CD4-positive, CD25-positive, alpha-beta regulatory T cell (primary cell): ENCODE results near the gene ANKRD13C. TPM values are rescaled to one million over a fixed set of nuclear protein-coding genes. Genes with fewer than 3 reads are reported as not detected.

Experiments
- ATAC-seq, 2 donors: fragments of 150-1000 bp; cut with Tn5 transposase; one replicate each; pipeline ENCODE4 v1.10.0; 2021; ENCODE audit warnings: low read depth in 2 of 2, moderate number of reproducible peaks in 2 of 2, moderate library complexity in 1 of 2
- DNase-seq, 3 donors: peaks; one replicate each; pipeline versions ENCODE4 v3.0.0 to v3.0.0-alpha.2; 2012 to 2022; ENCODE audit warnings: mixed read lengths in 1 of 3
- H3K27ac ChIP-seq: one replicate; pipeline ENCODE4 v1.7.0; 2013; ENCODE audit warnings: mild to moderate bottlenecking, low read length; ENCODE audit not compliant: insufficient read depth, poor library complexity, severe bottlenecking
- H3K27me3 ChIP-seq: one replicate; pipeline ENCODE4 v1.7.0; 2013; ENCODE audit warnings: low read length; ENCODE audit not compliant: control insufficient read depth, insufficient read depth
- H3K36me3 ChIP-seq: one replicate; pipeline ENCODE4 v1.7.0; 2013; ENCODE audit warnings: mild to moderate bottlenecking, low read length, moderate library complexity; ENCODE audit not compliant: control insufficient read depth, insufficient read depth
- H3K4me1 ChIP-seq: 2 replicates; pipeline ENCODE4 v1.7.0; 2013; ENCODE audit warnings: mild to moderate bottlenecking, low read length; ENCODE audit not compliant: insufficient read depth, control insufficient read depth, poor library complexity, severe bottlenecking
- H3K4me3 ChIP-seq: one replicate; pipeline ENCODE4 v1.7.0; 2013; ENCODE audit warnings: low read depth, mild to moderate bottlenecking, low read length, moderate library complexity
- H3K9me3 ChIP-seq, 2 experiments: 1 replicate in 1 of 2; 2 replicates in 1 of 2; pipeline ENCODE4 v1.7.0; 2013; ENCODE audit warnings: low read length in 2 of 2, mild to moderate bottlenecking in 1 of 2, moderate library complexity in 1 of 2; ENCODE audit not compliant: control insufficient read depth in 2 of 2
- H3K27ac Mint-ChIP-seq, 3 donors: one replicate each; pipeline ENCODE4 v1.8.0; 2020 to 2022; ENCODE audit warnings: mild to moderate bottlenecking in 3 of 3, mixed read lengths in 3 of 3, moderate library complexity in 2 of 3
- H3K27me3 Mint-ChIP-seq: one replicate; pipeline ENCODE4 v1.8.0; 2022; ENCODE audit warnings: mild to moderate bottlenecking, mixed read lengths
- H3K36me3 Mint-ChIP-seq: one replicate; pipeline ENCODE4 v1.8.0; 2020; ENCODE audit warnings: mixed read lengths
- H3K4me1 Mint-ChIP-seq, 4 donors: one replicate each; pipeline ENCODE4 v1.8.0; 2020 to 2022; ENCODE audit warnings: mixed read lengths in 4 of 4, mild to moderate bottlenecking in 1 of 4
- H3K4me3 Mint-ChIP-seq, 4 donors: one replicate each; pipeline ENCODE4 v1.8.0; 2020 to 2022; ENCODE audit warnings: mild to moderate bottlenecking in 4 of 4, mixed read lengths in 4 of 4, moderate library complexity in 3 of 4
- H3K9me3 Mint-ChIP-seq, 7 donors: one replicate each; pipeline ENCODE4 v1.8.0; 2020 to 2022; ENCODE audit warnings: mixed read lengths in 7 of 7, mild to moderate bottlenecking in 3 of 7, moderate library complexity in 2 of 7
- polyA plus RNA-seq, 4 donors: library from polyadenylated mRNA; unstranded; fragments of 300-500 nt; fragmentation: Illumina TruSeq; gene quantifications; one replicate each; pipeline ENCODE4 v1.2.3, GENCODE V29; 2021
- total RNA-seq: library from RNA; stranded (reverse); gene quantifications from one replicate; pipeline ENCODE4 v1.2.3, GENCODE V29; 2022

The ANKRD13C gene
- total and polyA plus RNA-seq, 5 donors from 2014 or later: 12.7 to 30.7 (median 16.0) TPM

- no peaks in the 10 kb centered on the region for H3K4me1 ChIP-seq
- Mint-ChIP-seq H3K9me3 (no peaks in the 10 kb centered on the region), H3K27ac (peak overlapping the region in 1 of 3 donors; percentile 83), H3K27me3 (no peaks in the 10 kb centered on the region), H3K4me3 (no peak overlapping the region), H3K4me1 (peaks cover 0 to 6% (median 1%) of the 10 kb centered on the region in 4 donors), H3K36me3 (peaks cover 7% of the 10 kb centered on the region)
- H3K9me3 ChIP-seq: no peaks in the 10 kb centered on the region
- no peak overlapping the region for H3K27ac ChIP-seq
- no peak for ATAC-seq
- peaks cover 13% of the 10 kb centered on the region for H3K36me3 ChIP-seq
- no peak for DNase-seq
- H3K4me3 ChIP-seq: no peak overlapping the region
- no peaks in the 10 kb centered on the region for H3K27me3 ChIP-seq
These were observed 97.9 kb downstream of the ANKRD13C start for GRCh38 chr1:70256664-70257063.

GRCh38 chr1:70248729-70249128, 105.8 kb downstream of the ANKRD13C start:
- Mint-ChIP-seq H3K27me3 (no peaks in the 10 kb centered on the region), H3K27ac (peak overlapping the region in 2 of 3 donors; percentile 4 to 34), H3K36me3 (peaks cover 56% of the 10 kb centered on the region), H3K9me3 (no peaks in the 10 kb centered on the region), H3K4me3 (no peak overlapping the region), H3K4me1 (peaks cover 4 to 13% (median 9%) of the 10 kb centered on the region in 4 donors)
- DNase-seq: no peak
- no peaks in the 10 kb centered on the region for H3K27me3 ChIP-seq
- H3K27ac ChIP-seq: no peak overlapping the region
- H3K4me3 ChIP-seq: no peak overlapping the region
- no peak for ATAC-seq
- H3K36me3 ChIP-seq: peaks cover 89% of the 10 kb centered on the region
- no peaks in the 10 kb centered on the region for H3K9me3 ChIP-seq
- H3K4me1 ChIP-seq: no peaks in the 10 kb centered on the region

DNA sequence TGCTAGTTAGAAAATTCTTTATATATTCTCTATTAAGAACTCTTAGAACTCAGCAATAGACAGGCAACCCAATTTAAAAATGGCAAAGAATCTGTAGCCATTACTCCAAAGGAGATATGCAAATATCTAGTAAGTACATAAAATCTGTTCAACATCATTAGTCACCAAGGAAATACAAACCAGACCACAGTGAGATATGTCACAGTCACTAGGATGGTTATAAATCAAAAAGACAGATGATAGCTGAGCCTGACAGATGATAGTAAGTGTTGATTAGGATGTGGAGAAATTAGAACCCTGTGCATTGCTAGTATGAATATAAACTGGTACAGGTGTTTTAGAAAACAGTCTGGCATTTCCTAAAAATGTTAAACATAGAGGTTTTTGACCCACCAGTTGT, 106.8 kb downstream of the ANKRD13C start:
- peaks cover 99% of the 10 kb centered on the region for H3K36me3 ChIP-seq
- no peak overlapping the region for H3K4me3 Mint-ChIP-seq
- peaks cover 4 to 12% (median 10%) of the 10 kb centered on the region in 4 donors for H3K4me1 Mint-ChIP-seq
- peak in 1 of 3 donors; percentile 26 for DNase-seq
- no peak overlapping the region for H3K4me3 ChIP-seq
- H3K9me3 Mint-ChIP-seq: no peaks in the 10 kb centered on the region
- peaks cover 63% of the 10 kb centered on the region for H3K36me3 Mint-ChIP-seq
- no peak overlapping the region for H3K27ac ChIP-seq
- H3K4me1 ChIP-seq: no peaks in the 10 kb centered on the region
- H3K27ac Mint-ChIP-seq: peak overlapping the region in 1 of 3 donors; percentile 39
- no peaks in the 10 kb centered on the region for H3K27me3 Mint-ChIP-seq
- ATAC-seq: no peak
- H3K27me3 ChIP-seq: no peaks in the 10 kb centered on the region
- H3K9me3 ChIP-seq: no peaks in the 10 kb centered on the region

DNA sequence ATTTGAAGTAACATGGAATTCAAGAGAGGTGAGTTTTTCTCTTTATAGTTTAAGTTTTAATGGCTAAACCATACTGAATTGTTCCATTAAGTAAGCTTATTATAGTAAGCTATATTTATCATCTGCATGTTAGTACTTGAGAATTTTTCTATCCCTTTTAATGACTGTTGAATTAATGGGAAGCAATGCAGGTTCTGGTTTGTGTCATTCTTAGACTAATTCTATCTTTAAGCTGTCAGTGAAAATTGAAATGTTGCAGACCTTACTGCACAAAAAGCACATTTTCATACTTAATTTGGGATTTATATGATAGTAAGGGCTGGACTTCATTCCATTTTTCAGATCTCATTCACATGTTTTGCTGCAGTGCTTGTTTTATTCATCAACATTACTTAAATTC, 107.4 kb downstream of the ANKRD13C start:
- peak overlapping the region in 2 of 3 donors; percentile 39 to 49 for H3K27ac Mint-ChIP-seq
- no peaks in the 10 kb centered on the region for H3K9me3 Mint-ChIP-seq
- H3K4me1 Mint-ChIP-seq: peaks cover 4 to 12% (median 11%) of the 10 kb centered on the region in 4 donors
- no peaks in the 10 kb centered on the region for H3K27me3 Mint-ChIP-seq
- ATAC-seq (no peak), DNase-seq (no peak)
- H3K36me3 Mint-ChIP-seq: peaks cover 63% of the 10 kb centered on the region
- no peaks in the 10 kb centered on the region for H3K9me3 ChIP-seq
- H3K27ac ChIP-seq: no peak overlapping the region
- H3K4me3 ChIP-seq: no peak overlapping the region
- no peaks in the 10 kb centered on the region for H3K4me1 ChIP-seq
- H3K27me3 ChIP-seq: no peaks in the 10 kb centered on the region
- no peak overlapping the region for H3K4me3 Mint-ChIP-seq
- peaks cover 99% of the 10 kb centered on the region for H3K36me3 ChIP-seq

- no peaks in the 10 kb centered on the region for H3K9me3 Mint-ChIP-seq
- no peaks in the 10 kb centered on the region for H3K9me3 ChIP-seq
- H3K4me1 Mint-ChIP-seq: peaks cover 4 to 14% (median 11%) of the 10 kb centered on the region in 4 donors
- peaks cover 45% of the 10 kb centered on the region for H3K36me3 Mint-ChIP-seq
- no peak overlapping the region for H3K4me3 ChIP-seq
- H3K4me1 ChIP-seq: no peaks in the 10 kb centered on the region
- H3K36me3 ChIP-seq: peaks cover 98% of the 10 kb centered on the region
- H3K27ac Mint-ChIP-seq: peak overlapping the region in 1 of 3 donors; percentile 1
- no peak for ATAC-seq
- no peak overlapping the region for H3K27ac ChIP-seq
- H3K27me3 ChIP-seq: no peaks in the 10 kb centered on the region
- no peak for DNase-seq
- no peak overlapping the region for H3K4me3 Mint-ChIP-seq
- no peaks in the 10 kb centered on the region for H3K27me3 Mint-ChIP-seq
These were observed 114.6 kb downstream of the ANKRD13C start for GRCh38 chr1:70239940-70240339.

- no peak overlapping the region for H3K27ac ChIP-seq
- no peaks in the 10 kb centered on the region for H3K4me1 ChIP-seq
- Mint-ChIP-seq H3K4me3 (no peak overlapping the region), H3K9me3 (no peaks in the 10 kb centered on the region), H3K27ac (no peak overlapping the region), H3K36me3 (peaks cover 38% of the 10 kb centered on the region), H3K27me3 (no peaks in the 10 kb centered on the region), H3K4me1 (peaks cover 12 to 19% (median 16%) of the 10 kb centered on the region in 4 donors)
- H3K27me3 ChIP-seq: no peaks in the 10 kb centered on the region
- ATAC-seq: no peak
- peaks cover 98% of the 10 kb centered on the region for H3K36me3 ChIP-seq
- DNase-seq: no peak
- no peaks in the 10 kb centered on the region for H3K9me3 ChIP-seq
- H3K4me3 ChIP-seq: no peak overlapping the region
These were observed 119.8 kb downstream of the ANKRD13C start for GRCh38 chr1:70234733-70235132.

DNA sequence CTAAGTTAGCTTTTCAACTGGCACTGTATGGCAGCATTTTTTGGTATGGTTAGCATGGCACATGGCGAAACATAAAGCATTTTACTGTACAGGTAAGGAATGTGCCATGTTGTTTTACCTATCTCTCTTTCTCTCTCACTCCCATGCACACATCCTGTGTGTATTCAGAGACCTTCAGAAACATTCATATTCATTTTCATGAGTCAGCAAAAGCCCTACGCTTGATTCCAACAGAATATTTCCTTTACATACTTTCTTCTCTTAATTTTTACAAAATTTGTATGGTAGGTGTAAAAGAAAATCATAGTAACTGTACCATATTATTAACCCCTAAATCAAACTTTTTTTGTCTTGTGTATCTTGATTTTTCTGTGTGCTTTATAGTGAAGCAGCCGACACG, 123.0 kb downstream of the ANKRD13C start:
- H3K36me3 Mint-ChIP-seq: peaks cover 36% of the 10 kb centered on the region
- Histone ChIP-seq H3K9me3 (no peaks in the 10 kb centered on the region), H3K4me1 (peaks cover 15% of the 10 kb centered on the region), H3K4me3 (no peak overlapping the region), H3K27ac (no peak overlapping the region), H3K27me3 (no peaks in the 10 kb centered on the region), H3K36me3 (peaks cover 87% of the 10 kb centered on the region)
- ATAC-seq (no peak), DNase-seq (no peak)
- H3K9me3 Mint-ChIP-seq: no peaks in the 10 kb centered on the region
- no peaks in the 10 kb centered on the region for H3K27me3 Mint-ChIP-seq
- H3K27ac Mint-ChIP-seq: peak overlapping the region in 2 of 3 donors; percentile 38 to 65
- peaks cover 27 to 34% (median 31%) of the 10 kb centered on the region in 4 donors for H3K4me1 Mint-ChIP-seq
- peak overlapping the region in 1 of 4 donors; percentile 19 for H3K4me3 Mint-ChIP-seq

GRCh38 chr1:70228670-70229069, 125.9 kb downstream of the ANKRD13C start:
- no peaks in the 10 kb centered on the region for H3K27me3 Mint-ChIP-seq
- DNase-seq: no peak
- no peaks in the 10 kb centered on the region for H3K27me3 ChIP-seq
- no peak for ATAC-seq
- H3K36me3 ChIP-seq: peaks cover 76% of the 10 kb centered on the region
- no peak overlapping the region for H3K27ac Mint-ChIP-seq
- peak overlapping the region in 1 of 4 donors; percentile 44 for H3K4me3 Mint-ChIP-seq
- no peak overlapping the region for H3K27ac ChIP-seq
- peaks cover 31% of the 10 kb centered on the region for H3K4me1 ChIP-seq
- peaks cover 31% of the 10 kb centered on the region for H3K36me3 Mint-ChIP-seq
- H3K9me3 ChIP-seq: no peaks in the 10 kb centered on the region
- no peak overlapping the region for H3K4me3 ChIP-seq
- H3K4me1 Mint-ChIP-seq: peaks cover 33 to 58% (median 43%) of the 10 kb centered on the region in 4 donors
- no peaks in the 10 kb centered on the region for H3K9me3 Mint-ChIP-seq
